Measurements from ENCODE around the gene METTL22.
"Not testable (repeated sequence)": the region's sequence is repeated elsewhere in the genome, so short reads cannot be mapped to it uniquely, and the experiment has no call there.

The METTL22 gene

DNA sequence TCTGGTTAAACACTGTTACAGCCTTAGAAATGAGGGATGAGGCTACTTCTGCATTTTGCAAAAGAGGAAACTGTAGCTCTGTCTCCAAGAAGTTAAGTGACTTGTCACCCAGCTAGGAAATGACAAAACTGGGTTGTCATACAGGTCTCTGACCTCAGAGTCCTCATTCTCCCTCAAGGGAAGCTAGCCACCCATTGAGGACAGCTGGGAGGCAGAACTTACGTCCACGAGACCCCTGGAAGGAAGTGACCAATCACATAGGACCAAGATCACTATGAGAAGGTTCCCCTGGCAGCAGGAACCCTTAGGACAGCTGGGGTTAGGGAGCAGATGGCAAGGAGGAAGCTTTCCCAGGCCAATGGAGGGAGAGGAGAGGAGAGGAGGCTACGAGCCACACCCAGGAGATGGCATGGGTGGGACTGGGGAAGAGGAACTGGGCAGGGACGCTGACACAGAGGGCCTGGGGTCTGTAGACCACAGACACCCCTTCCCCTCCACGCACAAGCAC, 11.2 kb downstream of the METTL22 start:
- no peak for DNase-seq

DNA sequence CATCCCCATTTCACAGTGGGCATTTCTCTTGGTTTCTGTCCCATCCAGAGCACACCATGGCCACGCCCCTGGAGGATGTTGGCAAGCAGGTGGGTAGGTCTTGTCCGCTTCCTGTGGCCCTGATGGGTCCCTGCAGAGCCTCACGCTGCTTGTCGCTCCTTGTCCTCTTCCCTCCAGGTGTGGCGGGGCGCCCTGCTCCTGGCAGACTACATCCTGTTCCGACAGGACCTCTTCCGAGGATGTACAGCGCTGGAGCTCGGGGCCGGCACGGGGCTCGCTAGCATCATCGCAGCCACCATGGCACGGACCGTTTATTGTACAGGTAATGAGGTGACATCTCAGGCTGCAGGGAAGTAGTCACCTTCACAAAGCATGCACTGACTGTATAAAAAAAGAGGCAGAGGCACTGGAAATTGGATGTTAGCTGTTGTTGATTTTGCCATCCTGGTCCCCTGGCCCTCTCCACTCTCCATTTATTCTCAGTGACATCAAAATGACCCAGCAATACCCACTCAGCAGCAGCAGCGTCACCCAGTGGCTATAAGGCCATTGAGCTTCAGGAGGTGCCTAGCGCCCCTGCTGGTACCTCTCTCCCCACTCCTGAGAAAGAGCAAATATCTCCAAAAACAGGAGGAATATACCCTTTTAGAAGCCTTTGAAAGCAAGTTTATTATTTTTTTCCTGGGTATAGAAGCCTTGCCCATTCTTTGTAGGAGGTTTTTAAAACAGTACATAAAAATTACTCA, 13.7 kb downstream of the METTL22 start:
- DNase-seq: no peak

DNA sequence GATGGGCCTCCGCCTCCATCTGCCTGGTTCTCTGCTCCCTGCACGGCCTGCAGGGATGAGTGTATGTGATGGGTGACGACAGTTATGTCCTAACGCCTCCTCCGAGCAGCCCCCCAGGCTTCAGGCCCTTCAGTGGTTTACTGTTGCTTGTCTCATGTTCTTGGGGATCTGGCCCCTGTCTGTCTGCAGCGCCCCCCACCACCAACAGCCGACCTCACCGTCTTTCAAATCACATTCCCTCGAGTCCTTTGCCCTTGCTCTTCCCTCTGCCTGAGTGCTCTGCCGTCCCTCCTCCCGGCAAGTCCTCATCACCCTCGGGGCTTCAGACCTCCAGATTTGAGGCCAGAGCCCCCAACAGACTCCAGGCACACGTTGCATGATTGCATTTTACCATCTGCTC, 18.2 kb downstream of the METTL22 start:
- DNase-seq: no peak

DNA sequence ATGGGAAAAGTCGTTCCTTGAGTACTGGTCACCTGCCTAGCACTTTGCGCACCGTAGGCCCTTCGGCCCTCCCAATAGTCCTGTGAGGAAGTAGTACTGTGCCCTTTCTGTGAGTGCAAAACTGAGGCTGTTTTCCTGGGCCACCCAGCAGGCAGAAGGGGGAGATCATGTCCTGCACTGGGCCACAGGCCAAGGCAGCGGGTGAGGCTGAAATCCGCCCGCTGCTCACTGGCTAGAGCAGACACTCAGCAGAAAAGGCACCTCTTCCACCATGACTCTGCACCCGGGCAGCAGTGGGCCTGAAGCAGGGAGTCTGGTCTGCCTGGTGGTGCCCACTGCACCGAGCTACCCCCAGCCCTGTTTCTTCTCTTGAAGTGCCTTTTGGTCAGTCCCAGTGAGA, 20.2 kb downstream of the METTL22 start:
- no peak for DNase-seq

DNA sequence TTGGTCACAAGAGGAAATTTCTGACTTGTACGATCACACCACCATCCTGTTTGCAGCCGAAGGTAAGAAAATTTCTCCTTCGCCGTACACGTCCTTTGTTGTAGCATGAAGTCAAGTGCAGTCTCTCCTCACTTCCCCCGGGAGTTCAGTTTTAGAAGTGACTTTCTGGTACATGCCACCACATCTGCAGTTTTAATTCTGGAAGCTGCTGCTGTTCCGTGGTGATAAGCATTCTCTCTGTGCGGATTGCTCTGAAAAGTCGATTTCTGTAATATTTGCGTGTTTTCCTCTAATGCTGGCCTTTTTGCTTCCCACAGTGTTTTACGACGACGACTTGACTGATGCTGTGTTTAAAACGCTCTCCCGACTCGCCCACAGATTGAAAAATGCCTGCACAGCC, 20.6 kb downstream of the METTL22 start:
- DNase-seq: no peak

DNA sequence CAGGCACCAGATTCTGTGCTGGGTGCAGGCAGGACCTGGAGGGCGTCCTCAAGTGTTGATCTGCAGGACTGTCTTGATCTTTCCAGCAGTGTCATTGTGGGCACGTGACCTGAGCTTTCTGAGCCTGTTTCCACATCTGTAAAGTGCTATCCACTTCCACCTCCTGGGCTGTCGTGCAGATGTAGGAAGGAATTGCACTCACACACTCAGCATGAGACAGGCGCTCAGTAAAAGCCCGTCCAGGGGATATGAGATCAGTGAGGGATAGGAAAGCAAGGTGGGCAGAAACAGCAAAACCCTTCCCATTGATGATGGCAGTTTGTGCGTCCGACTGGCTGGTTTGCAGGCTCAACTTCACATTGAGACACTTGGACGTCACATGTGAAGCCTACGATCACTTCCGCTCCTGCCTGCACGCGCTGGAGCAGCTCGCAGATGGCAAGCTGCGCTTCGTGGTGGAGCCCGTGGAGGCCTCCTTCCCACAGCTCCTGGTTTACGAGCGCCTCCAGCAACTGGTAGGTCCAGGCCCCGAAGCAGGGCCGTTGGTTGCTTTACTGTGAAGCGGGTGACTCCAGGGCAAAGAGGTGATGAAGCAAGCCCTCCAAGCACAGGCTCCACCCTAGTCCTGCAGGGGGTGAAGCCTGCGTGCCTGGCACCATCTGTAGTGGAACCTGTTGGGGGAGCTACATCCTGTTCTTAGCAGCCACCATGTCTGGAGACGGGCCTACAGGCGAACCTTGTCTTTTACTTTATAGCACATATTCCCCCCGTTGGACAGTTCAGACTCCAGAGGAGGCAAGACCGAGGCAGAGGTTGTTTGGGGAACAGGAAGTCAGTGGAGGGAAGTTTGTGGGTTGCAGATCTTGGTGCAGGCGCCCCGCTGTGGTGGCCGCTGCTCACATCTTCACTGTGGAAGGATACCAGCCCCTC, 23.0 kb downstream of the METTL22 start:
- no peak for DNase-seq

DNA sequence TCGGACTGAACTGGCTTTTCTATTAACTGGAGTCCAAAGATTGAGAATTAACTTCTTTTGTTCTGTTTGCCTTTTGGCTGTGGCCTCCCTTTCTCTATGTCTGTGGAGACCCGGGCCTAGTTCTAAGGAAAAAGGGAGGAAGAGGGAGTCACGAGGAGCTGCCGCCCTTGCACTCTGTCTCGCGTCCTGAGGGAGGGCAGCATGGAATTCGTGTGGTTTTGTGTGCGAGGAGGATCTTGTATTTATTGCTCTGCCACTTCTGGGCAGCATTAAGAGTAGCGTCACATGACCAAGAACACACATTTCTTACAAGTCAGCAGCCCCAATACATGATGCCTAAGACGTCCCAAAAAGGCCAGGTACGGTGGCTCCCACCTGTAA, 23.6 kb downstream of the METTL22 start:
- DNase-seq: no peak

DNA sequence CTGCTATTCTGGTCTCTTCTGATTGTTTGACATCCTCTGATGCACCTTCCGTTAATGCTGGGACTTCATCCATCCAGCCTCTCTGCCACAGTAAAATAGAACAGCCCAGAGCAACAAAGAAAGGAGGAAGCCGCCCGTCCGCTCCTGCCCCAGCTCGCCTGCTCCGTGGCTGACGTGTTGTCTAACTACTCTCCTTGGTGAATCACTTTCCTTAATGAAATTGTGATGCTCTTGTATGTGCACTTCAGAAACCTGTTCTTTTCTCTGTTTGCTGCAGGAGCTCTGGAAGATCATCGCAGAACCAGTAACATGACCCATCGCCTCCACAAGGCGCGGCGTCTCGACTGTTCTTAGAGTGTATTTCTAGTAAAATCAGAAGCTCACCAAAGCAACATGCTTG, 24.3 kb downstream of the METTL22 start:
- DNase-seq: no peak

DNA sequence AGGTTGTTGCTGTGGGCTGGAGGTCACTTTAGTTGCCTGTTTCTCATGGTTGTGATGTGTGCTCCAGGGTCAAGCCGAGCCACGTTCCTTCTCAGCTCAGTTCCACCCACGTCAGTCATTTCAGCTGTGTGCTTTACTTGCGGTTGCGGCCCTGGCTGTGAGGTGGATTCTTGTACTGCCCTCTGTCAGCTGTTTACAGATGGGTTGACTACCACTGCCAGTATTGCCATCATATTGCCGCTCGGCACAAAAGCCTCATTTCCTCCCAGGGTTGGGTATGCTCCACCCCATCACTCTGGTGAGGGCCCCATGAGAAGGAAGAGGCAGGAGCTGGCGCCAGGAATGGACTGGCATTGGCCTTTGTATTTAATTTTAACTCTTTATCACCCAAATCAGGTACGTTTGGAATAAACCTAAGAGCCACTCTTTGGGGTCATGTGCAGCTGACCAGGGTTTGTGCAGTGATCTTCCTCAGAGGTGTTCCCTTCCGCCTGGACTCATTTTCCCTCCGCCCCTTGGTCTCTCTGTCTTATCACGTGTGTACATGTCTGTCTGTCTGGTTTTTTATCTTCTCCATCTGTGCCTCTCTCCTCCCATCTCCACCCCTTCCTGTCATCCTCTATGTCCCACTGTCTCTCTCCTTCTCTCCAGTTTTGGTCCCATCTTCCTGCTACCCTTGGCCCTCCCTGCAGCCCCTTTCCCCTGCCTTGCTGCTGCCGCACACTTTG, 25.0 kb downstream of the METTL22 start:
- no peak for DNase-seq

DNA sequence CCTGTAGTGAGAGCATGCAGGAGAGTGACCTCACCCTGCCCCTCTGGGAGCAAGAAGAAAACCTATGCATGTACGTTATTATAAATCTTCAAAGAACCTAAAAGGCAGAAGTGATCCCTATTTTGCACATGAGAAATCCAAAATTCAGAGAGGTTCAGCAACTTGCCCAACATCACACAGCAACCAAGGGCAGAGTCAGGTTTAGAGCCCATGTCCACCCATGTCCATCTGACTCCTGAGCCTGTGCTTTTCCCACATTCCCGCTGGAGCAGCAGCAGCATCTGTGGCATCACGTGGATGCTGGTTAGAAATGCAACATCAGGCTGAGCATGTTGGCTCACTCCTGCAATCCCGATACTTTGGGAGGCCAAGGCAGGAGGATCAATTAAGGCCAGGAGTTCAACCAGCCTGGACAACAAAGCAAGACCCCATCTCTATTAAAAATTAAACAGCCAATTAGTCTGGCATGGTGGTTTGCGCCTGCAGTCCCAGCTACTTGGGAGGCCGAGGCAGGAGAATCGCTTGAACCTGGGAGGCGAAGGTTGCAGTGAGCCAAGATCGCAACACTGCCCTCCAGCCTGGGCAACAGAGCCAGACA, 26.3 kb downstream of the METTL22 start:
- no peak for DNase-seq

DNA sequence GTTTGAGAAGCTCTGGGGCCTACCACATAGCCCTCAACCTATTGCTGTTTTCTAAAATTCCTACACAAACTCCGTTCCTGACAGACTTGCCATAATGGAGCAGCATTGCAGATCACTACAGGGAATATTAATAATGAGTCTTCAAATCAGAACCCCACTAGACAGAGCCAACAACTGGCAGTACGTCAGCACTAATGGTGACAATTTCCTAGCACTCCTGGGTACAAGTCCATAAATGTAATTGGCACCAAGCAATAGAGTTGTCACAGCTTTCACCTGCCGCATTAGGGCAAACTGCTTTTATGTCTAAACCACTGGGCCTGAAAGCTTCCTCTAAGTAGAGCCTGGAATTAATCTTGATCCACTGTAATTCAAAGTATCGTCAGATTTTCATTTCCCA, 27.4 kb downstream of the METTL22 start:
- no peak for DNase-seq

DNA sequence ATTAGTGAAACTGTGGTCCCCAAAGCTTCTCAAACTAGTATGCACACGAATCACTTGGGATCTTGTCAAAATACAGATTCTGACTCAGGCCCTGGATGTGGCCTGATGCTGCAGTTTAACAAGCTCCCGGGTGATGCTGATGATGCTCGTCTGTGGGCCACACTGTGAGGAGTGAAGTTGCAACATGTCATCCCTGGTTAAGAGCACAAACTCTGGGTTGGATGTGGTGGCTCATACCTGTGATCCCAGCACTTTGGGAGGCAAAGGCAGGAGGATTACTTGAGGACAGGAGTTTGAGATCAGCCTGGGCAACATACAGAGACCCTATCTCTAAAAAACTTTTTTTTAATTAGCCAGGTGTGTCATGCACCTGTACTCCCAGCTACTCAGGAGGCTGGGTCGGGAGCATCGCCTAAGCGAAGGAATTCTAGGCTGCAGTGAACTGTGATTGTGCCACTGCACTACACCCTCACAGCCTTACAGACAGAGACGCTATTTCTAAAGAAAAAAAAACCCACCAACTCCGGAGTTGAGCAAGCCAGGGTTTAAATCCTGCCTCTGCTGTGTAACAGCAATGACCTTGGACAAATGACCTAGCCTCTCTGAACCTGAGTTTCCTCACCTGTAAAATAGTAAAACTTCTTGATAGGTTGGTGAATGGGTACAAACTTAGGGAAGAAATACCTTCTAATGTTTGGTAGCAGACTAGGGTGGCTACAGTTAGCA, 28.5 kb downstream of the METTL22 start:
- DNase-seq: no peak

DNA sequence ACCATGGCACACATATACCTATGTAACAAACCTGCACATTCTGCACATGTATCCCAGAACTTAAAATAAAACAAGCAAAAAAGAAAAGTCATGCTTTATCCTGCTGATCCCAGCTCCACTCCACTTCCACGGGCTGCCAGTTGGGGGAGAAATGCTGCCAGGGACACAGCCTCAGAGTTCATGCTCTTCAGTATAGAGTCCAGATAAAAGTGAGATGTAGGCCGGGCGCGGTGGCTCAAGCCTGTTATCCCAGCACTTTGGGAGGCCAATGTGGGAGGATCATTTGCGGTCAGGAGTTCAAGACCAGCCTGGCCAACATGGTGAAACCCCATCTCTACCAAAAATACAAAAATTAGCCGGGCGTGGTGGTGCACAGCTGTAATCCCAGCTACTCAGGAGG, 30.5 kb downstream of the METTL22 start:
- DNase-seq: not testable (repeated sequence)

DNA sequence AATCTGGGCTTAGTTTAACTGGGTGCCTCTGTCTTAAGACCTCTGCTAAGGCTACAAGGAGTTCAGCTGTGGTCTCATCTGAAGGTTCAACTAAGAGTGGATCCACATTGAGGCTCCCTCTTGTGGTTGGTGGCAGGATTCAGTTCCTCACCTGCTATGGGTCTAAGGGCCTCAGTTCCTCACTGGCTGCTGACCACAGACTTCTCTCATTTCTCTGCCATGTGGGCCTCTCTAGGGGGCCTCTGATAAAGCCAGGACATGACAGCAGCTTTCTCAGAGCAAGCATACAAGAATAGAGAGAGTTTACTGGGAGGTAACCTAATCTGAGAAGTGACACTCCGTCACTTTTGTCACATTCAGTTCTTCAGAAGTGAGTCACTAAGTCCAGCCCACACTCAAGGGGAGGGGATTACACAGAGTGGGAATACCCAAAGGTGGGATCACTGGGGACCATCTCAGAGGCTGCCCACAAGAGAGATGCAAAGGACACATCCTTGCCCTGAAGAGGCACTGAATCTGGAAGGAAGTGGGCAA, 33.8 kb downstream of the METTL22 start:
- DNase-seq: peak; percentile 22 to 29

DNA sequence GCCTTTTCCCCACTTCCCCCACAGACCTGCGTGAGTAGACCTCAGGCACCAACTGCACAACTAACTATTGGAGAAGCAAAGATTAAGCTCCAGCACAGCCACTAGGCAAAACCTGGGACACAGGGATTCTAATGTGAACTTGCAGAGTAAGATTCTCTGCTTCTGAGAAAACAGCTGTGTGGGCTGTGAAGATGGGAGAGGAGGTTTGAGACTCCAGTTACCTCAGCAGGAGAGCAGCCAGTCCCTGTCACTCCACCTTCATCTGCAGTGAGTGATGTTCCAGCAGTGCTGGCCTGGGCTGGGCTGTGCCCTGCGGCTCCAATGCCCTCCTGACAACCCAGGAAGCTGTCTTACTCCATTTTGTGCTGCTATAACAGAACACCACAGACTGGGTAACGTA, 34.9 kb downstream of the METTL22 start:
- no peak for DNase-seq

DNA sequence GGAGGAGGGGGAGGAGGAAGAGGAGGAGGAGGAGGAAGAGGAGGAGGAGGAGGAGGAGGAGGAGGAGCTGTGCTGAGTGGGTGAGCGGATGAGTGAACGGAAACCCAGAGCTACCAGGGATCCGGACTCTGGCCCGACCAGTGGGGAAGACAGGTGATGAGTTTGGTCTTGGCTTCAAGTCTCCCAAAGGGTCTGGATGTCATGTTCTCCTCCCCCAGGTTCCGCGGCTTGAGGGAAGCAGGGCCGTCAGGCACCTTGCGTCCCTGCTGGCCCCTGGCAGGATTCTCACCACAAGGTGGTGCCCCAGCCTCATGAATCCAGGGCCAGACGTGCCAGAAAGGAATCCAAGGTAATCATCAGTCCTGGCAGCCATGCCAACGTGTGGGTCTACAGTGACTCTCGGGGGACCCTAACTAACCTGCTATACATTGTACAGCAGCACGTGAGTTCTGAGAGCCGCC, 39.4 kb downstream of the METTL22 start:
- peak; percentile 34 to 61 for DNase-seq

DNA sequence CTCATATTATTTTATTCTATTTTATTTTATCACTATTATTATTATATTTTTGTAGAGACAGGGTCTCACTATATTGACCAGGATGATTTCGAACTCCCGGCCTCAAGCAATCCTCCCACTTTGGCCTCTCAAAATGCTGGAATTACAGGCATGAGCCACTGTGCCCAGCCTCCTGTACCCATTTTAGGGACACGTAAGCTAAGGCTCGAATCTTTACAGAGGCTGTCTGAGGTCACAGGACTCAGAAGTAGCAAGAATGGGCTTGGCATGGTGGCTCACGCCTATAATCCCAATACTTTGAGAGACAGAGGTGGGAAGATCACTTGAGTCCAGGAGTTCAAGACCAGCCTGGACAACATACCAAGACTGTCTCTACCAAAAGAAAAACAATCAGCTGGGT, 40.2 kb downstream of the METTL22 start:
- DNase-seq: no peak

DNA sequence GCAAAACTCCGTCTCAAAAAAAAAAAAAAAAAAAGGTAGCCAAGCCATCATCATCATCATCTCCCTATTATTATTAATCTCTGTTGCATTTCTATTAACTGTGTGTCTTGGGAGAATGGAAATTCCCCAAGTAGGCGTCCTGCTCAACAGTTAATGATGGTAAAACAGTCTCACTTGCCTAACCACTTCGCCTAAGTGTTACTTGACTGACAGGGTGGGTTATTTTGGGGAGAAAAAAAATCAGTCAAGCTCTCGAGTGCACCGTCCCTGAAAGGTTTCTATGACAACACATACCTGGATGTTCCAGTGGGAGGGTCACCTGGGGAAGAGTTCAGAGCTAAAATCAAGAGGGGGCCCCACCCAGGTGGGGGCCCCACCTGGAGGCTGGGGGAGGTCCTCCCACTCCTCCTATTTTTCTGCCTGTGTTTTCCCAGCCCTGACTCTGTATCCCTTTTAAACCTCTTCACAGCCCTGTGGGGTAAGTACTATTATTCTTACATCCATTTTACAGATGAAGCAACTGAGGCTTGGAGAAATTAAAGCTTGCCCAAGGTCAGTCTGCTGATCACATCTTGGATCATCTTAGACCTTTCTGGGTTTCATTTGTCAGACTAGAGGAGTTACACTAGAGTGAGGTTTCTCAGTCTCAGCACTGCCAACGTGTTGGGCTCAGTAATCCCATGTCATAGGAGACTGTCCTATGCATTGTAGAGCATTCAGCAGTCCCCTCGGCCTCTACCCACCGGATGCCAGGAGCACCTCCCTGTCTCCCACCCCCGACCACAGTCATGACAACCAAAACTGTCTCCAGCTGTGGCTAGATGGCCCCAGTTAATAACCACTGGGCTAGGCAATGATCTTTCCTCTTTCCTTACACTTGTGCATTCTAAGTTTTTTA, 41.9 kb downstream of the METTL22 start:
- DNase-seq: no peak

DNA sequence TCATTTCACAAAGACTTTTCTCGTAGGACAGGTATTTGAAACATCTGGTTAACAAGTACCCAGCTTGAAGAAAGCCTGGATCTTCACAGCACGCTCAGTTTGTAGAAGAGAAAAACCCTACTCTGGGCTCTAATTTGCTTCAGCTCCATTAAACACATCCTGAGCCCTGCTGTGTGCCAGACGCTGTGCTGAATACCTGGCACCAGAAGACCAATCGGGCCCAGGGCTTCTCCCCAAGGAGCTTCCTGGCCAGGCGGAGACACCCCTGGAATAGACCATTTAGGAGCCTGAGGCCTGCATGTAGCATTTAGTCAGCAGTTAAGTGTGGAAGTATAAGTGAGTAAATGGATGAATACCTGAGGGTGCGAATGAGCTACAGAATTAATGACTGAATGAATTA, 44.0 kb downstream of the METTL22 start:
- DNase-seq: no peak

DNA sequence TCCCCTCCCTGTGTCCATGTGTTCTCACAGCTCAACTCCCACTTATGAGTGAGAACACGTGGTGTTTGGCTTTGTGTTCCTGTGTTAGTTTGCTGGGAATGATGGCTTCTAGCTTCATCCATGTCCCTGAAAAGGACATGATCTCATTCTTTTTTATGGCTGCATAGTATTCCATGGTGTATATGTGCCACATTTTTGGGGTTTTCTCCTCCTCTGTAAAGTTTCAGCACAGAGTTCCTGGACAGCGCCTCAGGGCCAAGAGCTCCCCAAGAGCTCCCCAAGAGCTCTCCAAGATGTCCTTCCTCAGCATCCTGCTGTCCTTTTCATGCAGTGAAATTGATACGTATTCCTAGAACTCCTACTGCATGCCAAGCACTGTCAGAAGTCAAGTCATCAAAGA, 46.0 kb downstream of the METTL22 start:
- DNase-seq: no peak

DNA sequence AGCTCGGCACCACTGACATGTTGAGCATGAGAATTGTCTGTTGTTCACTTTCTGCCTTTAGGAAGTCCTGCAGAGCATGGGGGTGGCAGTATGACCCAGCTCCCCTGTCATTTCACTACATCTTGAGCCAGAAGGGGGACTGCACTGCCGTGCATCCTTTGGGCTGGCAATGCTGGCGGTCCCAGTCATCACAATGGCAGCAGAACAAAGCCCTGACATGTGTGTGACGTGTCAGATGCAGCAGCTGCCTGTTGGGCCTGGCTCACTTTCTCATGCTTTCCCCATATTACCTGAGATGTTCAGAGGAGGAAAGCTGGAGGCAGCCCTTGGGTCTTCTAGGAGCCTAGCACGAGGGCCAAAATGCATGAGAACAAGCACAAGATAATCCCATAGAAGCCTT, 46.6 kb downstream of the METTL22 start:
- DNase-seq: no peak
